ENCODE measurements around the gene SHISA5. TPM values are rescaled to one million over a fixed set of nuclear protein-coding genes. Genes with fewer than 3 reads are reported as not detected.

SHISA5 gene
- total and polyA plus RNA-seq, 2 experiments from 2014 or later: 146 to 166 TPM

DNA sequence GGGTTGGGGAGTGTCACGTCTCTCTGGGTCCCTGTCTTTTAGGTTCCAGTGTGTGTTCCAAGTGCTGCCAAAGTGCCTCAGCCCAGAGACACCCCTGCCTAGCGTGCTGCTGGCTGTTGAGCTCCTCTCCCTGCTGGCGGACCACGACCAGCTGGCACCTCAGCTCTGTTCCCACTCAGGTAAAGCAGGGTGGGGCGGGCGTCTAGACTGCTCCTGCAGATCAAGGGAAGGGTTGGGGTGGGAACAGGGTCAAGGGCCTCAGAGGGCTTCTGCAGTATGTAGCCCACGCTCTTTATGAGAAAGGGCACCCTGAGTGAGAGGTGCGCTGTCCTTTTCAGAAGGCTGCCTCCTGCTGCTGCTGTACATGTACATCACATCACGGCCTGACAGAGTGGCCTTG is 40.3 kb downstream of the SHISA5 start:
- Mint-ChIP-seq H3K27me3 (ENCODE audit: insufficient read depth, low read depth, poor library complexity) (peaks cover 10% of the 10 kb centered on the region), H3K27ac (no peak overlapping the region), H3K4me3 (no peak overlapping the region), H3K9me3 (no peaks in the 10 kb centered on the region), H3K4me1 (peaks cover 25% of the 10 kb centered on the region), H3K36me3 (ENCODE audit: low read depth) (peaks cover 48% of the 10 kb centered on the region)
- Histone ChIP-seq H3K79me2 (replicated peaks; ENCODE audit: insufficient read depth) (no peaks in the 10 kb centered on the region), H4K20me1 (replicated peaks; ENCODE audit: insufficient read depth) (no peaks in the 10 kb centered on the region; the same call in none of the 2 replicates), H2AFZ (no peak overlapping the region), H3F3A (replicated peaks; ENCODE audit: low read depth) (peaks cover 9% of the 10 kb centered on the region; the same call in 1 of the 2 replicates), H3K4me2 (no peak overlapping the region), H3K27ac (ENCODE audit: low read depth) (peak overlapping the region; percentile 39; the same call in 1 of the 2 replicates), H3K4me3 (no peak overlapping the region), H3K27me3 (ENCODE audit: insufficient read depth) (no peaks in the 10 kb centered on the region), H3K9me2 (ENCODE audit: insufficient read depth) (no peaks in the 10 kb centered on the region), H3K4me1 (ENCODE audit: insufficient read depth) (no peaks in the 10 kb centered on the region), H3K36me3 (ENCODE audit: insufficient read depth) (peaks cover 31% of the 10 kb centered on the region)
- DNase-seq (ENCODE audit: low spot score): no peak
- no peak for ATAC-seq
- TF ChIP-seq, protein P1, sequence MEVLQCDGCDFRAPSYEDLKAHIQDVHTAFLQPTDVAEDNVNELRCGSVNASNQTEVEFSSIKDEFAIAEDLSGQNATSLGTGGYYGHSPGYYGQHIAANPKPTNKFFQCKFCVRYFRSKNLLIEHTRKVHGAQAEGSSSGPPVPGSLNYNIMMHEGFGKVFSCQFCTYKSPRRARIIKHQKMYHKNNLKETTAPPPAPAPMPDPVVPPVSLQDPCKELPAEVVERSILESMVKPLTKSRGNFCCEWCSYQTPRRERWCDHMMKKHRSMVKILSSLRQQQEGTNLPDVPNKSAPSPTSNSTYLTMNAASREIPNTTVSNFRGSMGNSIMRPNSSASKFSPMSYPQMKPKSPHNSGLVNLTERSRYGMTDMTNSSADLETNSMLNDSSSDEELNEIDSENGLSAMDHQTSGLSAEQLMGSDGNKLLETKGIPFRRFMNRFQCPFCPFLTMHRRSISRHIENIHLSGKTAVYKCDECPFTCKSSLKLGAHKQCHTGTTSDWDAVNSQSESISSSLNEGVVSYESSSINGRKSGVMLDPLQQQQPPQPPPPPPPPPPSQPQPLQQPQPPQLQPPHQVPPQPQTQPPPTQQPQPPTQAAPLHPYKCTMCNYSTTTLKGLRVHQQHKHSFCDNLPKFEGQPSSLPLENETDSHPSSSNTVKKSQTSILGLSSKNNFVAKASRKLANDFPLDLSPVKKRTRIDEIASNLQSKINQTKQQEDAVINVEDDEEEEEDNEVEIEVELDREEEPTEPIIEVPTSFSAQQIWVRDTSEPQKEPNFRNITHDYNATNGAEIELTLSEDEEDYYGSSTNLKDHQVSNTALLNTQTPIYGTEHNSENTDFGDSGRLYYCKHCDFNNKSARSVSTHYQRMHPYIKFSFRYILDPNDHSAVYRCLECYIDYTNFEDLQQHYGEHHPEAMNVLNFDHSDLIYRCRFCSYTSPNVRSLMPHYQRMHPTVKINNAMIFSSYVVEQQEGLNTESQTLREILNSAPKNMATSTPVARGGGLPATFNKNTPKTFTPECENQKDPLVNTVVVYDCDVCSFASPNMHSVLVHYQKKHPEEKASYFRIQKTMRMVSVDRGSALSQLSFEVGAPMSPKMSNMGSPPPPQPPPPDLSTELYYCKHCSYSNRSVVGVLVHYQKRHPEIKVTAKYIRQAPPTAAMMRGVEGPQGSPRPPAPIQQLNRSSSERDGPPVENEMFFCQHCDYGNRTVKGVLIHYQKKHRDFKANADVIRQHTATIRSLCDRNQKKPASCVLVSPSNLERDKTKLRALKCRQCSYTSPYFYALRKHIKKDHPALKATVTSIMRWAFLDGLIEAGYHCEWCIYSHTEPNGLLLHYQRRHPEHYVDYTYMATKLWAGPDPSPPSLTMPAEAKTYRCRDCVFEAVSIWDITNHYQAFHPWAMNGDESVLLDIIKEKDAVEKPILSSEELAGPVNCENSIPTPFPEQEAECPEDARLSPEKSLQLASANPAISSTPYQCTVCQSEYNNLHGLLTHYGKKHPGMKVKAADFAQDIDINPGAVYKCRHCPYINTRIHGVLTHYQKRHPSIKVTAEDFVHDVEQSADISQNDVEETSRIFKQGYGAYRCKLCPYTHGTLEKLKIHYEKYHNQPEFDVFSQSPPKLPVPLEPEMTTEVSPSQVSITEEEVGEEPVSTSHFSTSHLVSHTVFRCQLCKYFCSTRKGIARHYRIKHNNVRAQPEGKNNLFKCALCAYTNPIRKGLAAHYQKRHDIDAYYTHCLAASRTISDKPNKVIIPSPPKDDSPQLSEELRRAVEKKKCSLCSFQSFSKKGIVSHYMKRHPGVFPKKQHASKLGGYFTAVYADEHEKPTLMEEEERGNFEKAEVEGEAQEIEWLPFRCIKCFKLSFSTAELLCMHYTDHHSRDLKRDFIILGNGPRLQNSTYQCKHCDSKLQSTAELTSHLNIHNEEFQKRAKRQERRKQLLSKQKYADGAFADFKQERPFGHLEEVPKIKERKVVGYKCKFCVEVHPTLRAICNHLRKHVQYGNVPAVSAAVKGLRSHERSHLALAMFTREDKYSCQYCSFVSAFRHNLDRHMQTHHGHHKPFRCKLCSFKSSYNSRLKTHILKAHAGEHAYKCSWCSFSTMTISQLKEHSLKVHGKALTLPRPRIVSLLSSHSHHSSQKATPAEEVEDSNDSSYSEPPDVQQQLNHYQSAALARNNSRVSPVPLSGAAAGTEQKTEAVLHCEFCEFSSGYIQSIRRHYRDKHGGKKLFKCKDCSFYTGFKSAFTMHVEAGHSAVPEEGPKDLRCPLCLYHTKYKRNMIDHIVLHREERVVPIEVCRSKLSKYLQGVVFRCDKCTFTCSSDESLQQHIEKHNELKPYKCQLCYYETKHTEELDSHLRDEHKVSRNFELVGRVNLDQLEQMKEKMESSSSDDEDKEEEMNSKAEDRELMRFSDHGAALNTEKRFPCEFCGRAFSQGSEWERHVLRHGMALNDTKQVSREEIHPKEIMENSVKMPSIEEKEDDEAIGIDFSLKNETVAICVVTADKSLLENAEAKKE (CRISPR knock-in tag; IDR thresholded peaks at IDR 0.05): no peak
- TF ChIP-seq, protein P2, sequence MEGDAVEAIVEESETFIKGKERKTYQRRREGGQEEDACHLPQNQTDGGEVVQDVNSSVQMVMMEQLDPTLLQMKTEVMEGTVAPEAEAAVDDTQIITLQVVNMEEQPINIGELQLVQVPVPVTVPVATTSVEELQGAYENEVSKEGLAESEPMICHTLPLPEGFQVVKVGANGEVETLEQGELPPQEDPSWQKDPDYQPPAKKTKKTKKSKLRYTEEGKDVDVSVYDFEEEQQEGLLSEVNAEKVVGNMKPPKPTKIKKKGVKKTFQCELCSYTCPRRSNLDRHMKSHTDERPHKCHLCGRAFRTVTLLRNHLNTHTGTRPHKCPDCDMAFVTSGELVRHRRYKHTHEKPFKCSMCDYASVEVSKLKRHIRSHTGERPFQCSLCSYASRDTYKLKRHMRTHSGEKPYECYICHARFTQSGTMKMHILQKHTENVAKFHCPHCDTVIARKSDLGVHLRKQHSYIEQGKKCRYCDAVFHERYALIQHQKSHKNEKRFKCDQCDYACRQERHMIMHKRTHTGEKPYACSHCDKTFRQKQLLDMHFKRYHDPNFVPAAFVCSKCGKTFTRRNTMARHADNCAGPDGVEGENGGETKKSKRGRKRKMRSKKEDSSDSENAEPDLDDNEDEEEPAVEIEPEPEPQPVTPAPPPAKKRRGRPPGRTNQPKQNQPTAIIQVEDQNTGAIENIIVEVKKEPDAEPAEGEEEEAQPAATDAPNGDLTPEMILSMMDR (conservative IDR thresholded peaks at IDR 0.05; ENCODE audit: low read depth in 2 of 2): no peak
- TF ChIP-seq POLR2AphosphoS5 (IDR thresholded peaks at IDR 0.05; ENCODE audit: low read depth) (no peak), ZNF114 (CRISPR knock-in tag; IDR thresholded peaks at IDR 0.05) (no peak), EZH2 (IDR thresholded peaks at IDR 0.05; ENCODE audit: low read depth, unreplicated experiment) (no peak), NANOG (IDR thresholded peaks at IDR 0.05; ENCODE audit: borderline replicate concordance) (no peak), JUNB (IDR thresholded peaks at IDR 0.05; ENCODE audit: unreplicated experiment) (no peak), ZNF331 (CRISPR knock-in tag; IDR thresholded peaks at IDR 0.05; ENCODE audit: low read depth) (no peak), STAT1 (IDR thresholded peaks at IDR 0.05; ENCODE audit: unreplicated experiment) (no peak), EZH2phosphoT487 (IDR thresholded peaks at IDR 0.05; ENCODE audit: unreplicated experiment) (no peak), CREB1 (CRISPR knock-in tag; IDR thresholded peaks at IDR 0.05; ENCODE audit: low read depth) (no peak)
- TF ChIP-seq, protein P3, sequence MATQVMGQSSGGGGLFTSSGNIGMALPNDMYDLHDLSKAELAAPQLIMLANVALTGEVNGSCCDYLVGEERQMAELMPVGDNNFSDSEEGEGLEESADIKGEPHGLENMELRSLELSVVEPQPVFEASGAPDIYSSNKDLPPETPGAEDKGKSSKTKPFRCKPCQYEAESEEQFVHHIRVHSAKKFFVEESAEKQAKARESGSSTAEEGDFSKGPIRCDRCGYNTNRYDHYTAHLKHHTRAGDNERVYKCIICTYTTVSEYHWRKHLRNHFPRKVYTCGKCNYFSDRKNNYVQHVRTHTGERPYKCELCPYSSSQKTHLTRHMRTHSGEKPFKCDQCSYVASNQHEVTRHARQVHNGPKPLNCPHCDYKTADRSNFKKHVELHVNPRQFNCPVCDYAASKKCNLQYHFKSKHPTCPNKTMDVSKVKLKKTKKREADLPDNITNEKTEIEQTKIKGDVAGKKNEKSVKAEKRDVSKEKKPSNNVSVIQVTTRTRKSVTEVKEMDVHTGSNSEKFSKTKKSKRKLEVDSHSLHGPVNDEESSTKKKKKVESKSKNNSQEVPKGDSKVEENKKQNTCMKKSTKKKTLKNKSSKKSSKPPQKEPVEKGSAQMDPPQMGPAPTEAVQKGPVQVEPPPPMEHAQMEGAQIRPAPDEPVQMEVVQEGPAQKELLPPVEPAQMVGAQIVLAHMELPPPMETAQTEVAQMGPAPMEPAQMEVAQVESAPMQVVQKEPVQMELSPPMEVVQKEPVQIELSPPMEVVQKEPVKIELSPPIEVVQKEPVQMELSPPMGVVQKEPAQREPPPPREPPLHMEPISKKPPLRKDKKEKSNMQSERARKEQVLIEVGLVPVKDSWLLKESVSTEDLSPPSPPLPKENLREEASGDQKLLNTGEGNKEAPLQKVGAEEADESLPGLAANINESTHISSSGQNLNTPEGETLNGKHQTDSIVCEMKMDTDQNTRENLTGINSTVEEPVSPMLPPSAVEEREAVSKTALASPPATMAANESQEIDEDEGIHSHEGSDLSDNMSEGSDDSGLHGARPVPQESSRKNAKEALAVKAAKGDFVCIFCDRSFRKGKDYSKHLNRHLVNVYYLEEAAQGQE (IDR thresholded peaks at IDR 0.05; ENCODE audit: unreplicated experiment): no peak
- TF ChIP-seq, protein P4, sequence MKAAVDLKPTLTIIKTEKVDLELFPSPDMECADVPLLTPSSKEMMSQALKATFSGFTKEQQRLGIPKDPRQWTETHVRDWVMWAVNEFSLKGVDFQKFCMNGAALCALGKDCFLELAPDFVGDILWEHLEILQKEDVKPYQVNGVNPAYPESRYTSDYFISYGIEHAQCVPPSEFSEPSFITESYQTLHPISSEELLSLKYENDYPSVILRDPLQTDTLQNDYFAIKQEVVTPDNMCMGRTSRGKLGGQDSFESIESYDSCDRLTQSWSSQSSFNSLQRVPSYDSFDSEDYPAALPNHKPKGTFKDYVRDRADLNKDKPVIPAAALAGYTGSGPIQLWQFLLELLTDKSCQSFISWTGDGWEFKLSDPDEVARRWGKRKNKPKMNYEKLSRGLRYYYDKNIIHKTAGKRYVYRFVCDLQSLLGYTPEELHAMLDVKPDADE (IDR thresholded peaks at IDR 0.05): no peak

All from GM23338 (cell line).